ENCODE data around the gene MTG2.

Gene MTG2

DNA sequence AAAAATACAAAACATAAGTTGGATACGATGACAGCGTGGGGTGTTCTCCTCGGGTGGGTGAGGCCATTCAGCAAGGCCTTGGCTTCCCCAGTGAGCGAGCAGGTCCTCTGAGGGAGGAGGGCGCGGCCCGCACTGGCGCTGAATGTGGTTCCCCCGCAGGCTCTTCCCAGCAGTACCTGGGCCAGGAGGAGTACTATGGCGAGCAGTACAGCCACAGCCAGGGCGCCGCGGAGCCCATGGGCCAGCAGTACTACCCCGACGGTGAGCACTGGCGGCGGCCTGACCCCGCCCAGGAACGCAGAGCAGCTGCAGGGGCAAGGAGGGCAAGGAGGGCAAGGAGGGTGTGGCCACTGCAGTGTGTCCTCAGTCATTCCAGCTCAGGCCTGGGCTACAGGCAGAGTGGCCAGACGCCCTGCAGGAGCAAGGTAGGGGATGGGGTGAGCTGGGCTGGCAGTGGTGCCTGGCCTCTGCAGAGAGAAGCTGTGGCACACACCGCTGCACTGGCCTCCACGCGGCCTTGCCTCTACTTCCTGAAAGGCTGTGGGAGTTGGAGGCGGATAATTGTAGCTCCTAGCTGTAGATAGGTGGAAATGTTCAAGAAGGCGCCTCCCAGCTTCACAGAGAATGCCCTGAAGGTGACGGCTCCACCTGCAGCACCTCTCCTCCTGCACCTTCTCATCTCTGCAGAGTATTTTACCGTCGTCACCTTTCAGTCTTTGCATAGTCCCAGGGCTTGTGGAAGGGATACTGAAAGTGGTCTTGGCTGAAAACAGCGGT is 18.7 kb upstream of the MTG2 start:
- no peak for DNase-seq

DNA sequence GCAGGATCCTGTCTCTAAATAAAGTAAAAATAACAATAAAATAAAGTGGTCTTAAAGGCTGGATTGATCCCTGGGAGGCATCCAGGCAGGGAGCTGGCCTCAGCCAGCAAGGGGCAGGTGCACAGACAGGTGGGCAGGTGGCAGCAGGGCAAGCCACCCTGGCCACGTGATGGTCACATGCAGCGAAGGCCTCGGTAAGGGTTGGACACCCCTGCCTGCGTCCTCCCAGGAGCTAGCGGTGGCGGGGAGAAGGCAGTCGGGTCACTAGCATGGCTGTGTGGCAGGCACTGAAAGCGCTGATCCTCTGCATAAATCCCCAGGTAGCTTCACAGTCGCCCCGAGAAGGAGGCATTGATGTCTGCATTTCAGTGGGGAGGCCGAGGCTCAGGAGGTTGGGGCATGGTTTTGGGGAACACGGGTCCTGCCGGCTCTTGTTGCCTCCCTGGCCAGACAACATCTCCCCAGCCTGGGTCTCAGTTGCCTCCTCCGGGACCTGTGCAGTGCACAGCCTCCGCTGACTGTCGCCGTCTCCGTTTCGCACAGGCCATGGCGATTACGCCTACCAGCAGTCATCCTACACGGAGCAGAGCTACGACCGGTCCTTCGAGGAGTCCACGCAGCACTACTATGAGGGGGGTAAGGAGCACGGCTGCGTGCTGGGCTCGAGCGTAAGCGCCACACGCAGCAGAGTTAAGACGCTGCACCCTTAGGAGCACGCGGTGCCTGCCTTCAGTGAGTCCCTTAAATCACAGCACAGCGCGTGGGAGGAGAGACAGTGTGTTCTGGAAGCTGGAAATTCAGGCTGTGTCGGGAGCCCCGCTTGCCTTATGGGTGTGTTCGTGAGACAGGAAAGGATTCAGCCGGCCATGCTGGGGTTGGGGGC is 17.7 kb upstream of the MTG2 start:
- DNase-seq = no peak

DNA sequence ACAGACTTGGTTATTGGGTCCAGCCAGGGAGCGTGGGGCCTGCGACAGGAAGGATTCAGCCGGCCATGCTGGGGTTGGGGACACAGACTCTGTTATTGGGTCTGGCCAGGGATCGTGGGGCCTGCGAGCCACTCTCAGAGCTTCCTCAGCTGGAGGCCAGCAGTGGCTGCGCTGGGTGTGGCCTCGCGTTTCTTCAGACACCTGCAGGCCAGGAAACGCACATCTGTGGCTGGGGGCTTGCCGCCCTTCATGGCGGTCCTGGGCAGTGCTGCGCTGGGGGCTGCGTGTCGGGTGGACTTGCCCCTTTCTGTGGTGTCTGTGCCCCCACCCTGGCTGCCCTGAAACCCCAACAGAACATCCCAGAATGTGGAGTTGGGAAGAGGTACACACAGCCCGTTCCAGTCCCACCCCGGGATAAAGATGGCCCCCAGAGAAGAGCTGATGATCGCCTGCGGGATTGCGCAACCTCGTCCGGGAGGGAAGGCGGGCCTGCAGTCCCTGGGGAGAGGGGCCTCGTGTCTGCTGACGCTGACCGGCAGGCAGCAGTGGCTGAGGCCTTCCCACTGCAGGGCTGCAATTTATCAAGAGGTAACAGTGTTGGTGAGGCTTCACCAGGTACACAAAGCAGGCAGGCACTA is 16.9 kb upstream of the MTG2 start:
- DNase-seq = no peak

DNA sequence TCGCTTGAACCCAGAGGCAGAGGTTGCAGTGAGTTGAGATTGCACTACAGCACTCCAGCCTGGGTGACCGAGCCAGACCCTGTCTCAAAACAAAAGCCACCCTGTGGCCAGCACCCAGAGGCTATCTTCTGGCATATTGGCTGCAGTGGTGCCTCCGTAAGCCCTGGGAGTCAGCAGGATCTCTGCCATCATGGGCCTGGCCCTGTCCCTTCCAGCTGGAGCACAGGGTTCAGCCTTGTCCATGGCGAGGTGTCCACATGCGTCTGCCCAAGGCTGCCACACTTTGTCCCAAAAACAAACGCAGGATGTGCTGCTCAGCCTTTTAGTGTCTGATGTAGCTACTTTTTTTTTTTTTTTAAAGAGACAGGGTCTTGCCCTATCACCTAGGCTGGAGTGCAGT is 15.4 kb upstream of the MTG2 start:
- no peak for DNase-seq

DNA sequence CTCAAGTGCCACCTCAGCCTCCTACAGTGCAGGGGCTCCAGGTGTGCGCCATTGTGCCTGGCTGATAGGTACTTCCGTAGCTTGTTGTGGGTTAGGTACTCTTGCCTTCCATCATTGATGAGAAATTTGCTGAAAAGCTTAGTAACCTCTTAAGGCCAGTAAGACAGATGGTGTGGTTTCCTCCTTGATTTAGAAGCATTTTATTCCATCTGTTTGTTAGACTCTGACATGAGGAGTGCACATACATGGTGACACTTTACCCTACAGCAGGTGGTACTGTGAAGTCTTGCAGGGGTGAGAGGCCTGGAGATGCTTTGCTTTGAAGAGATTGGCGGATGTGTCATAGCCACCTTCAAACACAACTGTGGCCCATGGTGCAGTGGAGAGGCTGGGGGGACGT is 14.8 kb upstream of the MTG2 start:
- DNase-seq = no peak

DNA sequence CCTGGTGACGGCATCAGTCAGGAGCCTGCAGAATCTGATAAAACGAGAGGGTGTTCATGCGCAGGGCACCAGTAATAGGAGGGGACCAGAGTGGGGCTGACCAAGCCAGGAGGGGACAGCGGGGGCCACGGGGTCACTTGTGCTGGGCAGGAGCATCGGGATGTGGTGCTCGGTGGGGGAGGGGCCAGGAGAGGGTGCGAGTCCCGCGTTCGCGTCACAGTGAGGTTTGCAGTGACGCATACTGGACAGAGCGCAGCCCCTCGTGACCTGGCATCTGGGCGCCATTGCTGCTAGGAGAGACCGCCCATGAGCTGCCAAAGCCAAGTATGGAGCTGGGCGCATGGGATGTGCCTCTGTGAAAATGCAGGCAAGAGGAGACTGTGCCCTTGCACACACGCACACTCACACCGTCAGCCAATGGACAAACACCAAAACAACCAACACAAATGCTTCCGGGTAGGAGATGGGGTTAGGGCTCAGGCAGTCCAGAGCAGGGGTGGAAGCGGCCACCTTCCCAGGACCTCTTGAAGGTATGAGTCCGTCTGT is 13.9 kb upstream of the MTG2 start:
- no peak for DNase-seq

DNA sequence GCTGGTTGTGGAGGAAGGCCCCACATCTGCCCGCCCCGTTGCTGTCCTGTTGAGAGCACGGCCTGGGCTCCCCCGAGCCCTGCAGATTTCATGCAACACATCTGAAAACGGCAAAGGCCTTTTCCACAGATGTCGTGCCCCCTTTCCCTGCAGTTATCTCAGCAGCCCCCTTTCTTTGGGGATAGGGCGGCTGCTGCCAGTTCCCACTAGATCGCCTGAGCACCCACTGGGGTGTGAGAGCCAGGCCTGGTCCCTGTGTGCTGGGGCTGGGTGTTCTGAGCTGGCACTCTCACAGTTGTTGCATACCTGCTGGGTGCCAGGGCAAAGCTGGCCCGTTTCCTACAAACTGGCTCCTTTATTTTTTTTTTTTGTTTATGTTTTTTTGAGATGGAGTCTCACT is 12.3 kb upstream of the MTG2 start:
- no peak for DNase-seq

DNA sequence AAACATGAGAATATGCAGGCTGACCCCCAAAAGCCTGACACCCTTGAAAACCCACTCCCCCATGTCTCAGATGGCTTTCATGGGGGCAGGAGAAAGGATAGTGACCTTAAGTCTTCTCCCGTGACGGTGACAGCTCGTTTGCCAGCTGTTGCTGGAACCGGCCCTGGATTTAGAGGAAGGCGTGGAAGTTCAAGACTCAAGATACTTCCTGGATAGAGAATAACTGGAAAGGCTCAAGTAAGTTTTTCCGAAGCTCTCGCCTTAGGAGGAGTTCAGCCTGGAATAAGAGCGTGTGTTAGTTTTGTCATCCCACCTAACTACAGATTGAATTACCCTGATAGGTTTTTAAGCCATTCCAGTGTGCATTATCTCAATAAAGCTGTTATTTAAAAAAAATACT is 11.6 kb upstream of the MTG2 start:
- DNase-seq = no peak

DNA sequence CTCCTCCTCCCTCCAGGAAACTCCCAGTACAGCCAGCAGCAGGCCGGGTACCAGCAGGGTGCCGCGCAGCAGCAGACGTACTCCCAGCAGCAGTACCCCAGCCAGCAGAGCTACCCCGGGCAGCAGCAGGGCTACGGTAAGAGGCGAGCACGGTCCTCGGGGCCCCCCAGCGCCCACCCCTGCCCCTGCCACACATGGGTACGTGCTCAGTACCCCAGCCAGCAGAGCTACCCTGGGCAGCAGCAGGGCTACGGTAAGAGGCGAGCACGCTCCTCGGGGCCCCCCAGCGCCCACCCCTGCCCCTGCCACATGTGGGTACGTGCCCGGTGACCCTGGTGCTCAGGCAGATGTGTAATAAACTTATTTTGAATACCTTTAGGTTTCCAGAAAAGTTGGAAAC is 10.2 kb upstream of the MTG2 start:
- no peak for DNase-seq

DNA sequence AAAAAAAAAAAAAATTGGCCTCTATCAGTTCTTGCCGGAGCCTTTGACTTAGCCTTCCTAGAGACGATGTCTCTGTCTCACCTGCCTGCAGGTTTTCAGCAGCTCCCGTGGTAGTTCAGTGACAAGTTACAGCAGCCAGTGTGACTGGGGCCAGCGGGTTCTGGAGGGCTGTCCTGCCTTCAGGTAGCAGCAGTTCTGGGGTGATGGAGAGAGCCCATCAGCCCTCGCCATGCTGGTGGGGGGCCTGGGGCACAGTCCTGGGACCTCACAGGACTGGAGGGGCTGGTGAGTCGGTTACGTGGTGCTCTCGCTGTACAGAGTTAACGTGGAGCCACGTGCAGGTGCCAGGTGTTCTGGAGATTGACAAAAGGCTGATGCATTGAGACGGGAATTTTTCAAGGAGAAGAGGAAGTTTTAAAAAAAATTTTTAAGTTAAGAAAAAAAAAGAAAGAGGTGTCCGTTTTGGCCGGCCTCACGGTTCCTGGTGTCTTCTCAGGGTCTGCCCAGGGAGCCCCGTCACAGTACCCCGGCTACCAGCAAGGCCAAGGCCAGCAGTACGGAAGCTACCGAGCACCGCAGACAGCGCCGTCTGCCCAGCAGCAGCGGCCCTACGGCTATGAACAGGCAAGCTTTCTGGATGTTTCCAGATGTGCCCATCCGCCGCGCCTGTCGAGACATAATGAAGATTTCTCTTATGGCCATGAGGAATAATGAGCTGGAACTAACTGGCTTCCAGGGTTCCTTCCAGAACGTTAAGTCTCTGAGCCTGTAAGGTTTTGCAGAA is 8.6 kb upstream of the MTG2 start:
- DNase-seq = no peak

DNA sequence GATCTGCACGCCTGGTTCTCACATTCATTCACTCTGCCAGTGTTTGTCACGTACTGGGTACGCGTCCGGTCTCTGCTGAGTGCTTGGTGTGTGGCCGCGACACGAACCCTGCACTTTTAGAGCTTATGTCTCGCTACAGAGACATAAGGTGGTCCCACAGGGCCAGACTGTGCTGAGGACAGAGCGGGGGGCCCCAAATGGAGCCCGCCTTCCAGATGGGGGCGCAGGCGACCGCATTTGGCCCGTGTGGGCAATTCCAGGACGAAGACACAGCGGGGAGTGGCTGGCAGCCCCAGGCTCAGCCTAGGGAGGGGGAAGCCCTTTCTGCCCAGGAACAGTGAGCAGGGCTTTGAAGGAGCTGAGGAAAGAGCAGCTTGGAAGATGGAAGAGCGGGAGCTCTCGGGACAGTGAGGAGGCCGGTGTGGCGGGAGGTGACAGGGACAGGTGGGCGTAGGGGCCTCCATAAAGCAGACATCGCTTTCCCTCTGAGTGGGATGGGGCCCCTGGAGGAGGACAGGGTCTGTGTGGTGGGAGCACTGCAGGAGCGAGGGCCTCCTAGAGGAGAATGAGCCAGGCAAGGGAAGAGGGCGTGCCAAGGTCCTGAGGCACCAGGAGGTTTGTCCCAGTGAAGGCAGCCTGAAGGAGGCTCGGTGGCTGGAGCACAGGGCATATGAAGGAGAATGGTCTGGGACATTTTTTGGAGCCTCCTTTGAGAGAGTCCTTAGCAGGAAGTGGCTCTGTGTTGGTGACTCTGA is 7.8 kb upstream of the MTG2 start:
- DNase-seq = no peak

DNA sequence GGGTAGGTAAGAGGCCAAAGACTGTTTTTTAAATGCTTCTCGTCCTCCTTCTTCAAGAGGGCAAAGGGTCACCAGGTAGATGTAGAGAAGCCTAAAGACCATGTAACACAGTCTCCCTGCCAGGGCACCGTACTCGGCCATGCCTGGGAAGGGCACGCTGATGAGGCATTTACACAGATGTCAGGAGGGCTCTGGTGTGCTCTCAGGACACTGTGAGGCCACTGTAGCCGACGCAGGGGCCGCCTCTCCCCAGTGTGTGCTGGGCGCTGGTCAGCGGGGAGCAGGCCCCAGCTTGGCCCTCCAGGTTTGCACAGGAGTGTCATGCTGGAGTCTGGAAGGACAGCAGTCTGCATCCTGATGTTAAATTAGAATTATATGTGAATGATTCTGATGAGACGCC is 7.1 kb upstream of the MTG2 start:
- no peak for DNase-seq

DNA sequence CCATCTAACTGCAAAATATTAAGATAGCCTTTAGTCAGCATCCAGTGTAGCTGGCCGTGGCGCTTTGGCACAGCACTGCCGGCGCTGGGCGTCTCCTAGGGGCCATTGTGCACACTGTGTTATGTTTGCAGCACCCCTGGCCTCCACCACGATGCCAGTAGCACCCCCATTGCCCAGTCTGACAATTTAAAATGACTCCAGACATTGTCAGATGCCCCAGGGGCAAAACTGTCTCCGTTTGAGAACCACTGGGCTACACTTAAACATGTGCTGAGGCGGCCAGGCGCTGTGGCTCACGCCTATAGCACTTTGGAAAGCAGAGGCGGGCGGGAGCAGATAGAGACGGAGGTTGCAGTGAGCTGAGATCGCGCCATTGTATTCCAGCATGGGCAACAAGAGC is 6.0 kb upstream of the MTG2 start:
- no peak for DNase-seq

DNA sequence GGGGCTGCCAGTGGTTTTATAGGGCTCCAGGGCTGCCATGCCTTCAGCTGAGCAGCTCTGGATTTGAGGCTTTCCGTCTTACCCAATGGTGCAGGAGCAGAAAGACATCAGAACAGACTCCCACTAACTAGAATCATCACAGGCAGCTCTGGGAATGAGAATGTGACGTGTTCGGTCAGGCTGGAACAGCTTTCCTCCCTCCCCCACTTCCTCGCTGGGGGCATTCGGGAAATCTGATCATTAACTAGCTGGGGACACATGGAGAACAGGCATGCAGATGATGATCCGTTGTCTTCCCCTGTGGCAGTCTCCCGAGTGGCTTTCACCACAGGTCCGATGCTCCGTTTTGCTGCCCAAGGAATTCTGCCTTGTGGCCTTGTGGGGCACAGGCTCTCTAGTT is 5.5 kb upstream of the MTG2 start:
- no peak for DNase-seq

DNA sequence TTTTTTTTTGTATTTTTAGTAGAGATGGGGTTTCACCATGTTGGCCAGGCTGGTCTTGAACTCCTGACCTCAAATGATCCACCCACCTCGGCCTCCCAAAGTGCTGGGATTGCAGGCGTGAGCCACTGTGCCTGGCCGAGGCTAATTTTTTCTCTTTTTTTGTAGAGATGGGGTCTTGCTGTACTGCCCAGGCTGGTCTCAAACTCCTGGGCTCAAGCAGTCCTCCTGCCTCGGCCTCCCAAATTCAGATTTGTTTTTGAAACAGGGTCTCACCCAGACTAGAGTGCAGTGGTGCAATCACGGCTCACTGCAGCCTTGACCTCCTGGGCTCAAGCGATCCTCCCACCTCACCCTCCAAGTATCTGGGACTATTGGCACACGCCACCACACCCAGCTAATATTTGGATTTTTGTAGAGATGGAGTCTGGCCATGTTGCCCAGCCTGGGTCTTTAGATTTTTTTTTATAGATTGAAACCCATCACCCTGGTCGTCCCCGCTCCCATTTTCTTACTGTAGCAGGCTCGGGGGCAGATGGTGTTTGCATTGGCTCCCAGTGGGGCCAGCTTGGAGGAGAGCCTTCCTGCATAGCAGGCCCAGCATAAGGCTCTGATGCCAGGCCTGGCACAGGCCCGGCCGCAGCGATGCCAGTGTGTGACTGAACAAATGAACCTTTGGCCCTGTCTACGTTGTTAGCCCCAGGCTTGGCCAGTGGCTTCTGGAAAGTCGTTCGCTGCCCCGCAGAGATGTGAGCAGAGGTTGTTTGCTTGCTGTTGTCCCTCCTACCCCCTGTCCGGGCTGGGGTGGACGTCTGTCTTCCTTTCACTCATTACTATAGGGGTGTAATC is 4.3 kb upstream of the MTG2 start:
- DNase-seq = no peak

DNA sequence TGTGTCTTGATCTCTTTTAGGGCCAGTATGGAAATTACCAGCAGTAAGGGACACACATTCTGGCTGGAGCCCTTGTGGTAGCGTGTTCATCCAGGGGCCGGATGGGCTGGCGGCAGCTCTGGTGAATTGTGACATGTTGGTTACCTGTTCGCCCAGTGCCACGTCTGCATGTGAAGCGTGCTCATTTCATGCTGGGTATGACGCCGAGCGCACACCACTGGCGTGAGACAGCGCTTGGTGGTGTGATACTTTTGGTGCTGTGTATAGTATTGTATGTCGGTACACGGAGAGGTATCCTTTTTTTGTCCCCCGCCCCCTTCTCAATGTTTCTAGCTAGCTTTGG is 3.7 kb upstream of the MTG2 start:
- no peak for DNase-seq

DNA sequence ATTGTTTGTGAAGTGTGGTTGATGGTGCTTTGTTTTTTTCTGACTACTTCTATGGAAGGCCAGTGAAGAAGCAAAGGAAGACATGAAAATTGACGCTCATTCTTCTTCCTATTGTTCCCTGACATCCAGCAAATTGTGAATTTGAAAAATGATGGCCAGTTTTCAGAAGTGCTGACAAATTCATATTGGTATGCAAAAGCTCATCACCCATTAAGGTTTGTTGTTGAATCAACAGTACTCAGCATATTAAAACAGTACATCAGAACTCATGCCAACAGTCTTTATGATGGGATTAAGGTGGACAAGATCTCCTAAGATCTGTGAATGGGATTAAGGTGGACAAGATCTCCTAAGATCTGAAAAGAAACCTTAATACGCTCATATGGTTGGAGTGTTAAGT is 1.0 kb upstream of the MTG2 start:
- DNase-seq = no peak

DNA sequence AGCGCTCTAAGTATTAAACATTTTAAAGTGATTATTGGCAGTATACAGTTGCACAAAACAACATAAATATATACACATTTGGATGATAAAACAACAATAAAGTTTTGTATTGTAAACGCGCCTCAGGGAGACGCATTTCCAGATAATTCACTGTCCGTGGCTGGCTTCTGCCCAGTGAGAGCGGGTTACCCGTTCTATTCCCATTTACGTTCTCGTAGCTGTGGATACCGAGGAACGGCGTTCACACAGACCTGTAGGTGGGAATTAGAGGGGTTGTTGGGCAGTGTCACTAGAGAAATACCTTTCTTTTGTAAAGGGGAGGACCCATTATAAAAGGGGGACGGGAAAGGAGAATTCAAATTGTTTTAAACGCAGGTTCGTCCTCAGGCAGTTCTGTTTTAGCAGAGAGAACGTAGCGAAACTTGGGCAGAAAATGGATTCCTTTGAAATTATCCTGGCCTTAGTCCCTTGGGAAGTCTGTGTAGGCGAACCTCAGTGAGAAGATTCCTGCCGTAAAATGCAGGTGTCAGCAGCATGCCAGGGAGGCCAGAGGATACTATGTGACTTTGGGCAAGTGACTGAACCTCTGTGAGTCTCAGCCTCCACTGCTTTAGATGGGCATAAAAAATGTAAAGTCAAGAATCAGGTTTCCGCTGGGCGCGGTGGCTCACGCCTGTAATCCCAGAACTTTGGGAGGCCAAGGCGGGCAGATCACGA is 756 bp downstream of the MTG2 start:
- no peak for DNase-seq

DNA sequence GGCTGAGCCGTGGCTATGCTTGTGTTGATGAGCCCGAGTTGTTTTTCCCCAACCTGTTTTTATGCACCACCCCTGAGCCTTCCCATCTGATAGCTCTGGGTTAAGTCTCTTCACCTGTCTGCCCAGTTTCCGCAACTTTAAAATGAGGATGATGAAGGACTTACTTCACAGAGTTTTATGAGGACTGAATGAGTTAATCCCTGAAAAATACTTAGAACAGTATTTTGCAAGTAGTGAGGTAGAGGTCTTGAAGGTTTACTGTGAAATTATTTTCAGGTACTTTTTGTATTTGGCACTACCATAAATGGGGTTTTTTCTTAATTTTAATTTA is 3.2 kb downstream of the MTG2 start:
- no peak for DNase-seq

Measured in NCI-H187 (cell line).